HG03159 (cell line): ENCODE measurements around the gene SPSB4.

Experiments
- ATAC-seq: cut with Tn5 transposase; IDR thresholded peaks from one replicate; pipeline ENCODE4 v1.9.1; 2021; ENCODE audit warnings: mild to moderate bottlenecking, moderate library complexity; ENCODE audit not compliant: unreplicated experiment

Gene SPSB4

GRCh38 chr3:141150081-141150830, 99.1 kb downstream of the SPSB4 start:
- no peak for ATAC-seq

GRCh38 chr3:141150931-141151330, 99.8 kb downstream of the SPSB4 start:
- ATAC-seq: no peak

GRCh38 chr3:141151439-141151838, 100.3 kb downstream of the SPSB4 start:
- no peak for ATAC-seq

- no peak for ATAC-seq
Observed at GRCh38 chr3:141152130-141152529, 101.0 kb downstream of the SPSB4 start.

GRCh38 chr3:141152801-141153678, 101.9 kb downstream of the SPSB4 start:
- no peak for ATAC-seq

GRCh38 chr3:141153679-141153966, 102.5 kb downstream of the SPSB4 start:
- no peak for ATAC-seq

GRCh38 chr3:141164852-141165251, 113.7 kb downstream of the SPSB4 start:
- ATAC-seq: no peak

- no peak for ATAC-seq
Observed at GRCh38 chr3:141167681-141168080, 116.5 kb downstream of the SPSB4 start.

- ATAC-seq: no peak
Observed at GRCh38 chr3:141170678-141171295, 119.6 kb downstream of the SPSB4 start.

GRCh38 chr3:141174674-141175073, 123.5 kb downstream of the SPSB4 start:
- ATAC-seq: no peak

- ATAC-seq: no peak
Observed at GRCh38 chr3:141176775-141177174, 125.6 kb downstream of the SPSB4 start.

- ATAC-seq: no peak
Observed at GRCh38 chr3:141178026-141178425, 126.9 kb downstream of the SPSB4 start.

GRCh38 chr3:141178551-141178950, 127.4 kb downstream of the SPSB4 start:
- no peak for ATAC-seq

- ATAC-seq: no peak
Observed at GRCh38 chr3:141179983-141180382, 128.8 kb downstream of the SPSB4 start.

- ATAC-seq: no peak
Observed at GRCh38 chr3:141181196-141181595, 130.0 kb downstream of the SPSB4 start.

GRCh38 chr3:141181819-141182218, 130.7 kb downstream of the SPSB4 start:
- ATAC-seq: no peak

- ATAC-seq: no peak
Observed at GRCh38 chr3:141183606-141184005, 132.5 kb downstream of the SPSB4 start.

- ATAC-seq: no peak
Observed at GRCh38 chr3:141184430-141184829, 133.3 kb downstream of the SPSB4 start.

GRCh38 chr3:141191097-141191749, 140.1 kb downstream of the SPSB4 start:
- no peak for ATAC-seq

- ATAC-seq: peak; percentile 98
Observed at GRCh38 chr3:141192345-141192744, 141.2 kb downstream of the SPSB4 start.

- no peak for ATAC-seq
Observed at GRCh38 chr3:141193066-141193830, 142.1 kb downstream of the SPSB4 start.
